H9 (cell line): ENCODE data around the gene USH2A. TPM values are rescaled to one million over a fixed set of nuclear protein-coding genes. Genes with fewer than 3 reads are reported as not detected.

Experiments used
- DNase-seq: peaks from one replicate; pipeline ENCODE4 v3.0.0-alpha.2; 2017
- H2AFZ ChIP-seq: one replicate; pipeline ENCODE4 v1.6.1; 2013; ENCODE audit warnings: mild to moderate bottlenecking, low read length, control low read depth, moderate library complexity
- H2AK5ac ChIP-seq: 2 replicates; pipeline ENCODE4 v1.6.1; 2013; ENCODE audit warnings: low read length, control low read depth, mixed read lengths; ENCODE audit not compliant: insufficient read length
- H2BK120ac ChIP-seq: one replicate; pipeline ENCODE4 v1.6.1; 2013; ENCODE audit warnings: low read depth, mild to moderate bottlenecking, low read length, control low read depth, inconsistent platforms; ENCODE audit not compliant: poor library complexity, severe bottlenecking
- H2BK12ac ChIP-seq: 2 replicates; pipeline ENCODE4 v1.6.1; 2013; ENCODE audit warnings: low read length, control low read depth, mixed read lengths, low read depth; ENCODE audit not compliant: insufficient read length
- H2BK15ac ChIP-seq: 2 replicates; pipeline ENCODE4 v1.6.1; 2013; ENCODE audit warnings: low read depth, low read length, control low read depth
- H2BK20ac ChIP-seq: one replicate; pipeline ENCODE4 v1.6.1; 2013; ENCODE audit warnings: low read depth, mild to moderate bottlenecking, low read length, control low read depth, inconsistent platforms; ENCODE audit not compliant: poor library complexity, severe bottlenecking
- H2BK5ac ChIP-seq: 2 replicates; pipeline ENCODE4 v1.6.1; 2013; ENCODE audit warnings: low read length, control low read depth, mixed read lengths; ENCODE audit not compliant: insufficient read length
- H3K14ac ChIP-seq: 2 replicates; pipeline ENCODE4 v1.6.1; 2013; ENCODE audit warnings: low read length, control low read depth; ENCODE audit not compliant: insufficient read depth
- H3K18ac ChIP-seq: 2 replicates; pipeline ENCODE4 v1.6.1; 2013; ENCODE audit warnings: low read depth, mild to moderate bottlenecking, mixed read lengths, low read length, control low read depth; ENCODE audit not compliant: insufficient read length
- H3K23ac ChIP-seq: 2 replicates; pipeline ENCODE4 v1.6.1; 2013; ENCODE audit warnings: low read length, control low read depth, mixed read lengths, low read depth; ENCODE audit not compliant: insufficient read length
- H3K23me2 ChIP-seq: 2 replicates; pipeline ENCODE4 v1.6.1; 2013; ENCODE audit warnings: low read depth, mild to moderate bottlenecking, mixed read lengths, low read length, control low read depth; ENCODE audit not compliant: insufficient read length, poor library complexity, severe bottlenecking
- H3K27ac ChIP-seq: 2 replicates; pipeline ENCODE4 v1.5.1; 2013; ENCODE audit warnings: low read length, control low read depth, mixed read lengths, low read depth; ENCODE audit not compliant: insufficient read length
- H3K27me3 ChIP-seq: 2 replicates; pipeline ENCODE4 v1.6.1; 2013; ENCODE audit warnings: low read length, control low read depth, inconsistent platforms; ENCODE audit not compliant: insufficient read depth
- H3K4ac ChIP-seq: 2 replicates; pipeline ENCODE4 v1.6.1; 2013; ENCODE audit warnings: low read depth, mild to moderate bottlenecking, control low read depth, inconsistent platforms, low read length, moderate library complexity
- H3K4me1 ChIP-seq: 2 replicates; pipeline ENCODE4 v1.6.1; 2013; ENCODE audit warnings: low read length, control low read depth, inconsistent platforms; ENCODE audit not compliant: insufficient read depth
- H3K4me2 ChIP-seq: 2 replicates; pipeline ENCODE4 v1.6.1; 2013; ENCODE audit warnings: low read length, control low read depth, mixed read lengths; ENCODE audit not compliant: insufficient read length, insufficient read depth
- H3K56ac ChIP-seq: 2 replicates; pipeline ENCODE4 v1.6.1; 2013; ENCODE audit warnings: low read depth, mild to moderate bottlenecking, mixed read lengths, low read length, control low read depth; ENCODE audit not compliant: insufficient read length
- H3K79me1 ChIP-seq: 2 replicates; pipeline ENCODE4 v1.6.1; 2013; ENCODE audit warnings: low read depth, mild to moderate bottlenecking, moderate library complexity, low read length, control low read depth, inconsistent platforms; ENCODE audit not compliant: insufficient read depth, poor library complexity, severe bottlenecking
- H3K79me2 ChIP-seq: 2 replicates; pipeline ENCODE4 v1.6.1; 2013; ENCODE audit warnings: low read length, control low read depth, inconsistent platforms; ENCODE audit not compliant: insufficient read depth
- H3K9ac ChIP-seq: 2 replicates; pipeline ENCODE4 v1.6.1; 2013; ENCODE audit warnings: low read length, control low read depth, mixed read lengths; ENCODE audit not compliant: insufficient read length; ENCODE audit errors: extremely low read depth
- H3K9me3 ChIP-seq: one replicate; pipeline ENCODE4 v1.6.1; 2013; ENCODE audit warnings: low read depth, low read length, inconsistent platforms; ENCODE audit not compliant: control insufficient read depth
- H3T11ph ChIP-seq: one replicate; pipeline ENCODE4 v1.6.1; 2013; ENCODE audit warnings: mild to moderate bottlenecking, low read length, control low read depth, inconsistent platforms
- H4K20me1 ChIP-seq: one replicate; pipeline ENCODE4 v1.6.1; 2013; ENCODE audit not compliant: control insufficient read depth, insufficient read length, insufficient read depth
- H4K5ac ChIP-seq: 2 replicates; pipeline ENCODE4 v1.6.1; 2013; ENCODE audit warnings: low read depth, mild to moderate bottlenecking, mixed read lengths, low read length, control low read depth; ENCODE audit not compliant: insufficient read length
- H4K8ac ChIP-seq: replicated peaks from 2 replicates; pipeline ENCODE4 v1.6.1; 2013; ENCODE audit warnings: low read length, control low read depth, mixed read lengths, low read depth; ENCODE audit not compliant: insufficient read length
- H4K91ac ChIP-seq: 2 replicates; pipeline ENCODE4 v1.6.1; 2013; ENCODE audit warnings: low read depth, mild to moderate bottlenecking, moderate library complexity, mixed read lengths, low read length, control low read depth; ENCODE audit not compliant: insufficient read length
- H3K27ac Mint-ChIP-seq, 3 experiments: 2 replicates in 2 of 3; 3 replicates in 1 of 3; pipeline ENCODE4 v1.8.0; 2020 to 2021; ENCODE audit warnings: mixed read lengths in 3 of 3, mild to moderate bottlenecking in 1 of 3, moderate library complexity in 1 of 3
- H3K27me3 Mint-ChIP-seq: 2 replicates; pipeline ENCODE4 v1.8.0; 2021; ENCODE audit warnings: low read depth, mild to moderate bottlenecking, moderate library complexity, mixed read lengths
- H3K36me3 Mint-ChIP-seq, 3 experiments: 2 replicates in 2 of 3; 3 replicates in 1 of 3; pipeline ENCODE4 v1.8.0; 2020 to 2021; ENCODE audit warnings: low read depth in 3 of 3, mixed read lengths in 3 of 3; ENCODE audit not compliant: insufficient read depth in 1 of 3
- H3K4me1 Mint-ChIP-seq, 2 experiments: 2 replicates each; pipeline ENCODE4 v1.8.0; 2020; ENCODE audit warnings: mixed read lengths in 2 of 2
- H3K4me3 Mint-ChIP-seq, 2 experiments: 2 replicates in 1 of 2; 3 replicates in 1 of 2; pipeline ENCODE4 v1.8.0; 2020 to 2021; ENCODE audit warnings: mild to moderate bottlenecking in 2 of 2, mixed read lengths in 2 of 2, moderate library complexity in 1 of 2
- H3K9me3 Mint-ChIP-seq, 2 experiments: 2 replicates in 1 of 2; 3 replicates in 1 of 2; pipeline ENCODE4 v1.8.0; 2020; ENCODE audit warnings: mild to moderate bottlenecking in 2 of 2, mixed read lengths in 2 of 2, moderate library complexity in 1 of 2
- CTCF ChIP-seq: fragments of 200-600 bp; sonication (generic); conservative IDR thresholded peaks from 3 replicates; pipeline ENCODE4 v1.8.0; 2021; ENCODE audit warnings: antibody characterized with exemption, mild to moderate bottlenecking
- WGBS: extraction: QIAGEN DNeasy Blood & Tissue Kit; methylation state at CpG from one replicate; pipeline ENCODE4 v1.1.7; 2013; ENCODE audit warnings: missing lambda C conversion rate, low lambda C conversion rate, mixed read lengths; ENCODE audit not compliant: insufficient read length; ENCODE audit errors: extremely low coverage; 5-methylcytosine and 5-hydroxymethylcytosine counted together
- total RNA-seq: library from RNA; stranded (reverse); gene quantifications from 2 replicates; pipeline ENCODE4 v1.2.1, GENCODE V29; 2021

The USH2A gene
- total RNA-seq, 1 experiment from 2014 or later = 0.11 TPM

DNA sequence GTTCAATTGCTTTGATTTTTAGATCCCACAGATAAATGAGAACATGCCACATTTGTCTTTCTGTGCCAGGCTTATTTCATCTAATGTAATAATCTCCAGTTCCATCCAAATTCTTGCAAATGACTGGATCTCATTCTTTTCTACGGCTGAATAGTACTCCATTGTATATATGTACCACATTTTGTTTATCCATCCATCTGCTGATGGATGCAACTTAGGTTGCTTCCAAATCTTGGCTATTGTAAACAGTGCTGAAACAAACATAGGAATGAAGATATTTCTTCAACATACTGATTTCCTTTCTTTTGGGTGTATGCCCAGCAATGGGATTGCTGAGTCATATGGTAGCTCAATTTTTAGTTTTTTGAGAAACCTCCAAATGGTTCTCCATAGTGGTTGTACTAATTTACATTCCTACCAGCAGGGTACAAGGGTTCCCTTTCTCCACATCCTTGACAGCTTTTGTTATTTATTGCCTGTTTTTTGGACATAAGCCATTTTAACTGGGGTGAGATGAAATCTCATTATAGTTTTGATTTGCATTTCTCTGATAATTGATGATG is 511.8 kb downstream of the USH2A start:
- H3K36me3 Mint-ChIP-seq = no peaks in the 10 kb centered on the region
- no CpG with 5 or more reads among the region's 1 CpG for WGBS
- H3K4me1 Mint-ChIP-seq = no peaks in the 10 kb centered on the region
- Histone ChIP-seq H4K5ac (no peak overlapping the region), H3K4ac (no peak overlapping the region), H2AK5ac (no peak overlapping the region), H3K9me3 (no peaks in the 10 kb centered on the region), H2BK120ac (no peak overlapping the region), H2AFZ (no peak overlapping the region), H4K20me1 (no peaks in the 10 kb centered on the region), H2BK15ac (no peak overlapping the region), H3K4me2 (no peak overlapping the region), H3K9ac (no peak overlapping the region), H3K27ac (no peak overlapping the region), H3K14ac (no peak overlapping the region), H2BK12ac (no peak overlapping the region), H3K23me2 (no peaks in the 10 kb centered on the region), H3K23ac (no peak overlapping the region), H2BK5ac (no peak overlapping the region), H3T11ph (no peak overlapping the region), H2BK20ac (no peak overlapping the region), H3K18ac (no peak overlapping the region), H3K4me1 (no peaks in the 10 kb centered on the region), H4K8ac (no peak overlapping the region), H3K27me3 (no peaks in the 10 kb centered on the region), H3K79me1 (no peaks in the 10 kb centered on the region), H3K56ac (no peak overlapping the region), H4K91ac (no peak overlapping the region), H3K79me2 (no peaks in the 10 kb centered on the region)
- DNase-seq = no peak
- no peaks in the 10 kb centered on the region for H3K27me3 Mint-ChIP-seq
- no peak overlapping the region for H3K27ac Mint-ChIP-seq
- TF ChIP-seq CTCF = peak; percentile 27; the same call in 2 of the 3 replicates
- no peak overlapping the region for H3K4me3 Mint-ChIP-seq
- H3K9me3 Mint-ChIP-seq = no peaks in the 10 kb centered on the region
